HG03095 (cell line): Measurements from ENCODE around the gene MAPK6.
"Not testable (repeated sequence)": the region's sequence is repeated elsewhere in the genome, so short reads cannot be mapped to it uniquely, and the experiment has no call there.

Experiments used
- ATAC-seq: cut with Tn5 transposase; IDR thresholded peaks from one replicate; pipeline ENCODE4 v1.9.1; 2021; ENCODE audit warnings: moderate library complexity; ENCODE audit not compliant: unreplicated experiment

MAPK6 gene

GRCh38 chr15:52018693-52019393 is at the start of gene MAPK6:
TSS of gene MAPK6 (plus strand) at chr15:52019219. CDS start at chr15:52046461, 27,242 bp downstream.
- peak; percentile 56 for ATAC-seq

- no peak for ATAC-seq
These were observed 49.3 kb upstream of the MAPK6 start for GRCh38 chr15:51969728-51970127.

- no peak for ATAC-seq
These were observed 48.7 kb upstream of the MAPK6 start for GRCh38 chr15:51970132-51970817.

GRCh38 chr15:51971032-51971374 is 48.0 kb upstream of the MAPK6 start:
- peak; percentile 25 for ATAC-seq

GRCh38 chr15:51971375-51972133 is 47.5 kb upstream of the MAPK6 start, which contains the start of gene LEO1:
TSS of gene LEO1 (minus strand) at chr15:51971778. CDS start at chr15:51971745, 33 bp downstream.
- peak; percentile 71 for ATAC-seq

GRCh38 chr15:51973220-51973619 is 45.8 kb upstream of the MAPK6 start:
- ATAC-seq = no peak

GRCh38 chr15:51973775-51974174 is 45.2 kb upstream of the MAPK6 start:
- ATAC-seq = no peak

GRCh38 chr15:51982013-51982769 is 36.8 kb upstream of the MAPK6 start:
- ATAC-seq = peak; percentile 86

GRCh38 chr15:51982770-51983103 is 36.3 kb upstream of the MAPK6 start:
- no peak for ATAC-seq

- ATAC-seq = no peak
These were observed 27.9 kb upstream of the MAPK6 start for GRCh38 chr15:51991141-51991540.

GRCh38 chr15:51992953-51993352 is 26.1 kb upstream of the MAPK6 start:
- no peak for ATAC-seq

- no peak for ATAC-seq
These were observed 16.7 kb upstream of the MAPK6 start for GRCh38 chr15:52002351-52002750.

- not testable (repeated sequence) for ATAC-seq
These were observed 15.9 kb upstream of the MAPK6 start for GRCh38 chr15:52003089-52003488.

- ATAC-seq = no peak
These were observed 15.3 kb upstream of the MAPK6 start for GRCh38 chr15:52003710-52004109.

- ATAC-seq = no peak
These were observed 14.2 kb upstream of the MAPK6 start for GRCh38 chr15:52004806-52005205.

- peak; percentile 72 for ATAC-seq
These were observed 13.0 kb upstream of the MAPK6 start for GRCh38 chr15:52005748-52006701.

GRCh38 chr15:52006702-52007340 is 12.2 kb upstream of the MAPK6 start:
- ATAC-seq = peak; percentile 27

GRCh38 chr15:52008359-52008697 is 10.7 kb upstream of the MAPK6 start:
- no peak for ATAC-seq

- no peak for ATAC-seq
These were observed 10.2 kb upstream of the MAPK6 start for GRCh38 chr15:52008698-52009434.
